HepG2 (cell line): ENCODE measurements around the gene MRPS10. TPM values are rescaled to one million over a fixed set of nuclear protein-coding genes. Genes with fewer than 3 reads are reported as not detected.

ENCODE experiments used
- ATAC-seq: fragments of 200-7000 bp; cut with Tn5 transposase; 3 replicates; pipeline ENCODE4 v1.9.1; 2020; ENCODE audit warnings: mild to moderate bottlenecking, moderate library complexity
- BruUV-seq: library from RNA; stranded (reverse); fragments of 400-500 nt; replicated peaks from 2 replicates; lab custom pipeline; 2021; lab: Mats Ljungman, UMichigan
- CTCF ChIA-PET: fragments of 300-600 bp; formaldehyde crosslinking; extraction: SDS; loops from one replicate; lab custom pipeline; 2021; ENCODE audit warnings: low total read pairs, inconsistent platforms, low intra/inter-chr PET ratio; lab: Yijun Ruan, JAX
- POLR2A ChIA-PET: fragments of 350-600 bp; sonication (Branson Sonifier 250); formaldehyde crosslinking; loops from one replicate; lab custom pipeline; 2020; ENCODE audit warnings: antibody characterized with exemption, inconsistent platforms; lab: Yijun Ruan, JAX
- DNase-seq: peaks from one replicate; pipeline ENCODE4 v3.0.0-alpha.2; 2015; ENCODE audit warnings: low spot score
- FAIRE-seq: peaks from 3 replicates; lab custom pipeline; 2011; peaks lifted over from hg19 to GRCh38; lab: Jason Lieb, UNC
- H2AFZ ChIP-seq: one replicate; pipeline ENCODE4 v1.6.1; 2011; ENCODE audit warnings: low read length, inconsistent platforms
- H3K27ac ChIP-seq: fragments of 300-600 bp; 3 replicates; pipeline ENCODE4 v1.8.0; 2011; ENCODE audit warnings: mixed run types, mild to moderate bottlenecking, mixed read lengths, low read length, inconsistent platforms; ENCODE audit not compliant: insufficient read depth; ENCODE audit errors: extremely low read length
- H3K27me3 ChIP-seq, 2 experiments: fragments of 200-600 bp in 1 of 2; 2 replicates in 1 of 2; 3 replicates in 1 of 2; pipeline versions ENCODE4 v1.6.0 to v1.8.0; 2011; ENCODE audit warnings: low read length in 2 of 2, mild to moderate bottlenecking in 2 of 2, moderate library complexity in 2 of 2, inconsistent platforms in 1 of 2; ENCODE audit not compliant: insufficient read depth in 2 of 2, control insufficient read depth in 1 of 2
- H3K36me3 ChIP-seq, 2 experiments: fragments of 200-600 bp in 1 of 2; replicated peaks in 1 of 2; 2 replicates in 1 of 2; 3 replicates in 1 of 2; pipeline versions ENCODE4 v1.5.1 to v1.8.0; 2011; ENCODE audit warnings: low read length in 2 of 2, inconsistent platforms in 1 of 2; ENCODE audit not compliant: insufficient read depth in 2 of 2, control insufficient read depth in 1 of 2
- H3K4me1 ChIP-seq: 2 replicates; pipeline ENCODE4 v1.5.1; 2012; ENCODE audit warnings: low read length, inconsistent platforms; ENCODE audit not compliant: insufficient read depth
- H3K4me2 ChIP-seq: 2 replicates; pipeline ENCODE4 v1.6.0; 2011; ENCODE audit warnings: low read depth, low read length, inconsistent platforms
- H3K4me3 ChIP-seq, 3 experiments: fragments of 200-600 bp in 1 of 3; sonication (generic), shearing (Covaris generic) in 1 of 3; replicated peaks in 1 of 3; 2 replicates each; pipeline ENCODE4 v1.5.1; 2011 to 2016; ENCODE audit warnings: low read length in 3 of 3, inconsistent platforms in 2 of 3, low read depth in 2 of 3, mild to moderate bottlenecking in 2 of 3, control low read depth in 1 of 3, mixed read lengths in 1 of 3; ENCODE audit not compliant: insufficient read depth in 1 of 3
- H3K79me2 ChIP-seq: one replicate; pipeline ENCODE4 v1.6.1; 2011; ENCODE audit warnings: low read length, inconsistent platforms; ENCODE audit not compliant: insufficient read depth
- H3K9ac ChIP-seq: 2 replicates; pipeline ENCODE4 v1.6.0; 2011; ENCODE audit warnings: mild to moderate bottlenecking, low read depth, low read length, inconsistent platforms; ENCODE audit not compliant: insufficient read depth
- H3K9me3 ChIP-seq: 2 replicates; pipeline ENCODE4 v1.5.1; 2012; ENCODE audit warnings: mild to moderate bottlenecking, low read length
- H4K20me1 ChIP-seq: 2 replicates; pipeline ENCODE4 v1.6.0; 2011; ENCODE audit warnings: inconsistent platforms, mild to moderate bottlenecking, low read length, moderate library complexity; ENCODE audit not compliant: insufficient read depth
- BHLHE40 ChIP-seq: IDR thresholded peaks from 2 replicates; pipeline ENCODE4 v1.6.1; 2011; ENCODE audit warnings: low read length, improper control_type of control experiment
- CAMTA2 ChIP-seq: sonication (generic); formaldehyde crosslinking; IDR thresholded peaks from 2 replicates; pipeline ENCODE4 v1.4.0; 2020; ENCODE audit warnings: mild to moderate bottlenecking, missing genetic modification reagents, borderline replicate concordance
- JDP2 ChIP-seq: sonication (generic); formaldehyde crosslinking; IDR thresholded peaks from 2 replicates; pipeline ENCODE4 v1.8.1; 2022; ENCODE audit warnings: missing genetic modification reagents, borderline replicate concordance
- MIER3 ChIP-seq: IDR thresholded peaks from 2 replicates; pipeline ENCODE4 v1.6.1; 2016; ENCODE audit warnings: missing compliant biosample characterization, borderline replicate concordance
- MYNN ChIP-seq: sonication (generic); formaldehyde crosslinking; IDR thresholded peaks from 2 replicates; pipeline ENCODE4 v1.4.0; 2020; ENCODE audit warnings: mild to moderate bottlenecking, low read depth, missing genetic modification reagents
- NPAS2 ChIP-seq: sonication (generic); formaldehyde crosslinking; IDR thresholded peaks from 2 replicates; pipeline ENCODE4 v1.8.0; 2022; ENCODE audit warnings: mild to moderate bottlenecking, missing genetic modification reagents, borderline replicate concordance
- RAD21 ChIP-seq: fragments of 450-650 bp; formaldehyde crosslinking; IDR thresholded peaks from 2 replicates; pipeline ENCODE4 v1.5.0; 2020; ENCODE audit warnings: mild to moderate bottlenecking
- REPIN1 ChIP-seq: sonication (generic); formaldehyde crosslinking; IDR thresholded peaks from 2 replicates; pipeline ENCODE4 v1.8.0; 2022; ENCODE audit warnings: missing genetic modification reagents, low read depth, mild to moderate bottlenecking, borderline replicate concordance
- RFX3 ChIP-seq: IDR thresholded peaks from 2 replicates; pipeline ENCODE4 v1.6.1; 2016; ENCODE audit warnings: missing biosample characterization, missing genetic modification reagents
- THAP9 ChIP-seq: sonication (generic); formaldehyde crosslinking; IDR thresholded peaks from 2 replicates; pipeline ENCODE4; 2020; ENCODE audit warnings: missing genetic modification reagents, mild to moderate bottlenecking, borderline replicate concordance
- ZFP90 ChIP-seq: sonication (generic); formaldehyde crosslinking; IDR thresholded peaks from 2 replicates; pipeline ENCODE4 v1.8.0; 2022; ENCODE audit warnings: missing genetic modification reagents, mild to moderate bottlenecking, inconsistent platforms, borderline replicate concordance
- ZNF329 ChIP-seq: sonication (generic); formaldehyde crosslinking; IDR thresholded peaks from 2 replicates; pipeline ENCODE4 v1.9.0; 2021; ENCODE audit warnings: low read depth, mild to moderate bottlenecking, missing genetic modification reagents
- ZNF362 ChIP-seq: sonication (generic); formaldehyde crosslinking; IDR thresholded peaks from 2 replicates; pipeline ENCODE4 v1.4.0; 2020; ENCODE audit warnings: missing genetic modification reagents, mild to moderate bottlenecking, borderline replicate concordance
- ZNF496 ChIP-seq: sonication (generic); formaldehyde crosslinking; IDR thresholded peaks from 2 replicates; pipeline ENCODE4 v1.8.1; 2023; ENCODE audit warnings: mild to moderate bottlenecking, moderate library complexity, missing genetic modification reagents; ENCODE audit not compliant: insufficient replicate concordance
- ZNF572 ChIP-seq: sonication (generic); formaldehyde crosslinking; IDR thresholded peaks from 2 replicates; pipeline ENCODE4 v1.5.1; 2020; ENCODE audit warnings: mild to moderate bottlenecking, missing genetic modification reagents
- ZNF710 ChIP-seq: sonication (generic); formaldehyde crosslinking; IDR thresholded peaks from 2 replicates; pipeline ENCODE4 v1.5.0; 2020; ENCODE audit warnings: mild to moderate bottlenecking, missing genetic modification reagents, borderline replicate concordance
- ZNF768 ChIP-seq: sonication (generic); formaldehyde crosslinking; IDR thresholded peaks from 2 replicates; pipeline ENCODE4 v1.4.0; 2020; ENCODE audit warnings: missing genetic modification reagents
- WGBS: methylation state at CpG from one replicate; pipeline ENCODE4 v1.1.6; 2017; ENCODE audit warnings: low lambda C conversion rate; 5-methylcytosine and 5-hydroxymethylcytosine counted together
- in situ Hi-C: cut with HindIII; loops from 2 replicates; pipeline ENCODE4 v1.10.0; 2017; ENCODE audit warnings: low pct_unique_long_range_greater_than_20kb; ENCODE audit not compliant: extremely low pct_ligation_motif_present
- intact Hi-C: fragments of 100-400 bp; cut with micrococcal nuclease; formaldehyde crosslinking; loops from one replicate; pipeline ENCODE4 v1.10.0; 2022; ENCODE audit not compliant: unreplicated experiment
- polyA plus RNA-seq, 8 experiments: library from polyadenylated mRNA; depleted of rRNA in 3 of 8; stranded (reverse) in 7 of 8; unstranded in 1 of 8; fragments of >200 nt; fragmentation: Illumina TruSeq in 4 of 8; extraction: Trizol in 4 of 8; gene quantifications; 2 replicates each; pipeline versions ENCODE4 v1.2.1 to v1.2.3, GENCODE V29; 2011 to 2016; ENCODE audit warnings: low read depth in 4 of 8, missing spikeins in 1 of 8, mixed read lengths in 1 of 8; ENCODE audit not compliant: insufficient read depth in 1 of 8
- total RNA-seq, 5 experiments: library from RNA; depleted of rRNA; stranded (reverse); fragments of >200 nt; fragmentation: Illumina TruSeq; extraction: Trizol; gene quantifications; 2 replicates each; pipeline ENCODE4 v1.2.3, GENCODE V29; 2016; ENCODE audit warnings: low read depth in 1 of 5

Gene MRPS10
- total and polyA plus RNA-seq, 2 of the 13 experiments (the other 11 are each of a cell fraction or from before 2014, with no cell fraction given) = 31.7 to 54.6 TPM

GRCh38 chr6:42166444-42167141, 51.1 kb downstream of the MRPS10 start:
- peak overlapping the region in 1 of 3 experiments; percentile 26; a peak in 1 of 6 replicates for H3K4me3 ChIP-seq
- no peak overlapping the region for H3K9ac ChIP-seq
- ATAC-seq = peak; percentile 89
- H4K20me1 ChIP-seq = no peaks in the 10 kb centered on the region
- H3K4me2 ChIP-seq = peak overlapping the region; percentile 62
- intact Hi-C loops (loop anchor here (1.0 to 5.0 kb wide), 6 partner anchors 29 to 379 kb away; partner anchors contain the start of gene TOMM6), in situ Hi-C loops (loop anchor here (5.0 kb wide), 2 partner anchors 61 to 89 kb away; no protein-coding TSS in a partner anchor)
- H3K4me1 ChIP-seq = peaks cover 36% of the 10 kb centered on the region
- WGBS = 0% methylated on average over 8 of the region's 8 CpGs
- no TSS peak for BruUV-seq
- H3K36me3 ChIP-seq = no peaks in the 10 kb centered on the region
- FAIRE-seq = peak; percentile 90
- H3K27me3 ChIP-seq = peaks cover 0 to 2% of the 10 kb centered on the region in 2 experiments; a peak in 3 of 5 replicates
- H2AFZ ChIP-seq = peak overlapping the region; percentile 62
- DNase-seq = peak; percentile 80
- ChIA-PET POLR2A (interaction anchor here (0.5 to 1.0 kb wide), 2 partner anchors 29 to 48 kb away, joined by 3 to 6 read pairs; no protein-coding TSS in a partner anchor), CTCF (interaction anchor here (0.8 to 5.2 kb wide), 14 partner anchors 10 to 94 kb away, joined by 3 to 107 read pairs (median 4); partner anchors contain the start of gene MRPS10)
- H3K9me3 ChIP-seq = no peaks in the 10 kb centered on the region
- H3K79me2 ChIP-seq = no peaks in the 10 kb centered on the region
- no peak overlapping the region for H3K27ac ChIP-seq
- TF ChIP-seq ZNF572 (CRISPR knock-in tag) (no peak), MIER3 (CRISPR knock-in tag) (no peak; the same call in 1 of the 2 replicates), JDP2 (CRISPR knock-in tag) (no peak), ZNF496 (no peak), CAMTA2 (CRISPR knock-in tag) (no peak), ZNF710 (0 out of 2 replicates have a peak, but pooled peaks have one; percentile 66), ZNF362 (CRISPR knock-in tag) (no peak), THAP9 (CRISPR knock-in tag) (0 out of 2 replicates have a peak, but pooled peaks have one; percentile 36), RFX3 (CRISPR knock-in tag) (no peak), BHLHE40 (no peak), ZNF329 (CRISPR knock-in tag) (no peak), REPIN1 (no peak; the same call in 1 of the 2 replicates), MYNN (CRISPR knock-in tag) (no peak; the same call in 1 of the 2 replicates), NPAS2 (CRISPR knock-in tag) (no peak), RAD21 (CRISPR knock-in tag) (peak; percentile 96), ZNF768 (CRISPR knock-in tag) (peak; percentile 78), ZFP90 (CRISPR knock-in tag) (no peak)
